ENCODE measurements around the gene SHISA9. TPM values are rescaled to one million over a fixed set of nuclear protein-coding genes. Genes with fewer than 3 reads are reported as not detected.

The SHISA9 gene
- total and polyA plus RNA-seq, 2 of the 4 experiments (the other 2 are of a cell fraction): under 0.01 TPM; not detected in 1

DNA sequence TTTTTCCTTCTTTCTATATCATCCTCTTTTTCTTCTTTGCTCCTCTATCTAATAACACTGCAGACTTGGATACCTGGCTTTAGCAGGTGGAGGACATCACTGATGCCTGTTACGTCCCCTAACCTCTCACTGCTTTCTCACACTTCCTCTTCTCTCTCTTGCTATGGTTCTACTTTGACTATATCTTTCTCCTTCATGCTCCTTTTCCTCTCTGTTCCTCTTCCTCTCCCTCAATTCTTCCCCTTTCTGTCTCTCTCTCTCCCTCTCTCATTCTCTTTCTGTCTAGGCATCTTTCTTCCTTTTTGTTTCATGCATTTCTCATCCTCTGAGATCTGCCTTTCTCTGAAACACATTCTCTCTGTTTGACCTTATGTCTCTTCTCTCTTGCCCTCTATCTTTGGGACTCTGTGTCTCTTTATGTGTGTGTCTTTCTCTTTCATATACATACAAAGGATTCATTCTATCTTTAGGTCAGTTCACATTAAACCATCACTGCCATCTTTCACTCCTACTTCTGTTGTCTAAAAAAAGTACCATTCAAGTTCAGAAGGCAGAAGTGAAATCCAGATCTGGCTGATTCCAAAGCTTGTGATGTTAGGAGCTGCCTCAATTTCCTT lies 353.7 kb downstream of the SHISA9 start:
- H2AFZ ChIP-seq (replicated peaks; ENCODE audit: low read length, poor library complexity): no peak overlapping the region
- 0% methylated on average over 1 of the region's 1 CpG; no CpG with 5 or more reads in 1 of the 2 experiments for WGBS, 2 experiments (ENCODE audit: extremely low coverage in 2 of 2, insufficient read length in 1 of 2)
- H4K20me1 ChIP-seq (ENCODE audit: insufficient read depth, low read length): no peaks in the 10 kb centered on the region
- CTCF ChIA-PET: no interaction called here
- no peak overlapping the region for H2BK20ac ChIP-seq (ENCODE audit: low read depth, low read length)
- no peak overlapping the region for H4K8ac ChIP-seq (ENCODE audit: low read depth in 2 of 2, low read length in 2 of 2)
- H3K4me3 ChIP-seq (ENCODE audit: insufficient read depth, low read depth, low read length): no peak overlapping the region
- H3K27me3 ChIP-seq (ENCODE audit: control insufficient read depth, insufficient read depth, low read length): no peaks in the 10 kb centered on the region
- TF ChIP-seq RFX5 (IDR thresholded peaks at IDR 0.05; ENCODE audit: low read depth, low read length): no peak
- TF ChIP-seq FOS (IDR thresholded peaks at IDR 0.05; ENCODE audit: low read depth, low read length): no peak
- no peak for TF ChIP-seq SMC3 (IDR thresholded peaks at IDR 0.05; ENCODE audit: low read depth, low read length)
- no peak for TF ChIP-seq MAZ (IDR thresholded peaks at IDR 0.05; ENCODE audit: borderline replicate concordance, low read depth, low read length)
- TF ChIP-seq, protein P1, sequence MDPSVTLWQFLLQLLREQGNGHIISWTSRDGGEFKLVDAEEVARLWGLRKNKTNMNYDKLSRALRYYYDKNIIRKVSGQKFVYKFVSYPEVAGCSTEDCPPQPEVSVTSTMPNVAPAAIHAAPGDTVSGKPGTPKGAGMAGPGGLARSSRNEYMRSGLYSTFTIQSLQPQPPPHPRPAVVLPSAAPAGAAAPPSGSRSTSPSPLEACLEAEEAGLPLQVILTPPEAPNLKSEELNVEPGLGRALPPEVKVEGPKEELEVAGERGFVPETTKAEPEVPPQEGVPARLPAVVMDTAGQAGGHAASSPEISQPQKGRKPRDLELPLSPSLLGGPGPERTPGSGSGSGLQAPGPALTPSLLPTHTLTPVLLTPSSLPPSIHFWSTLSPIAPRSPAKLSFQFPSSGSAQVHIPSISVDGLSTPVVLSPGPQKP (IDR thresholded peaks at IDR 0.05; ENCODE audit: borderline replicate concordance, low read depth, low read length): no peak
- no peak for TF ChIP-seq RCOR1 (IDR thresholded peaks at IDR 0.05; ENCODE audit: insufficient replicate concordance, low read length)
- TF ChIP-seq CHD1 (IDR thresholded peaks at IDR 0.05; ENCODE audit: low read depth, low read length): no peak
- TF ChIP-seq, protein P2, sequence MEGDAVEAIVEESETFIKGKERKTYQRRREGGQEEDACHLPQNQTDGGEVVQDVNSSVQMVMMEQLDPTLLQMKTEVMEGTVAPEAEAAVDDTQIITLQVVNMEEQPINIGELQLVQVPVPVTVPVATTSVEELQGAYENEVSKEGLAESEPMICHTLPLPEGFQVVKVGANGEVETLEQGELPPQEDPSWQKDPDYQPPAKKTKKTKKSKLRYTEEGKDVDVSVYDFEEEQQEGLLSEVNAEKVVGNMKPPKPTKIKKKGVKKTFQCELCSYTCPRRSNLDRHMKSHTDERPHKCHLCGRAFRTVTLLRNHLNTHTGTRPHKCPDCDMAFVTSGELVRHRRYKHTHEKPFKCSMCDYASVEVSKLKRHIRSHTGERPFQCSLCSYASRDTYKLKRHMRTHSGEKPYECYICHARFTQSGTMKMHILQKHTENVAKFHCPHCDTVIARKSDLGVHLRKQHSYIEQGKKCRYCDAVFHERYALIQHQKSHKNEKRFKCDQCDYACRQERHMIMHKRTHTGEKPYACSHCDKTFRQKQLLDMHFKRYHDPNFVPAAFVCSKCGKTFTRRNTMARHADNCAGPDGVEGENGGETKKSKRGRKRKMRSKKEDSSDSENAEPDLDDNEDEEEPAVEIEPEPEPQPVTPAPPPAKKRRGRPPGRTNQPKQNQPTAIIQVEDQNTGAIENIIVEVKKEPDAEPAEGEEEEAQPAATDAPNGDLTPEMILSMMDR (conservative IDR thresholded peaks at IDR 0.05; ENCODE audit: low read depth, low read length): no peak
- TF ChIP-seq POLR2A (IDR thresholded peaks at IDR 0.05; ENCODE audit: low read depth, low read length): no peak
- TF ChIP-seq CEBPB (IDR thresholded peaks at IDR 0.05; ENCODE audit: low read depth, low read length): no peak
- TF ChIP-seq RAD21 (IDR thresholded peaks at IDR 0.05; ENCODE audit: low read length): no peak
- no peak for TF ChIP-seq NFE2L2 (IDR thresholded peaks at IDR 0.05; ENCODE audit: low read depth, low read length)
- TF ChIP-seq BHLHE40 (IDR thresholded peaks at IDR 0.05; ENCODE audit: low read depth, low read length): no peak
- no peak for TF ChIP-seq MXI1 (IDR thresholded peaks at IDR 0.05; ENCODE audit: borderline replicate concordance, low read depth, low read length)
- TF ChIP-seq, protein P3, sequence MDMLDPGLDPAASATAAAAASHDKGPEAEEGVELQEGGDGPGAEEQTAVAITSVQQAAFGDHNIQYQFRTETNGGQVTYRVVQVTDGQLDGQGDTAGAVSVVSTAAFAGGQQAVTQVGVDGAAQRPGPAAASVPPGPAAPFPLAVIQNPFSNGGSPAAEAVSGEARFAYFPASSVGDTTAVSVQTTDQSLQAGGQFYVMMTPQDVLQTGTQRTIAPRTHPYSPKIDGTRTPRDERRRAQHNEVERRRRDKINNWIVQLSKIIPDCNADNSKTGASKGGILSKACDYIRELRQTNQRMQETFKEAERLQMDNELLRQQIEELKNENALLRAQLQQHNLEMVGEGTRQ (IDR thresholded peaks at IDR 0.05; ENCODE audit: low read depth, low read length): no peak
- TF ChIP-seq MAFK (IDR thresholded peaks at IDR 0.05; ENCODE audit: low read depth, low read length): no peak
- H3K79me1 ChIP-seq (ENCODE audit: low read depth in 1 of 2, low read length in 2 of 2): no peaks in the 10 kb centered on the region
- no peak overlapping the region for H2BK15ac ChIP-seq (ENCODE audit: low read depth, low read length)
- H4K5ac ChIP-seq (ENCODE audit: low read depth, low read length): no peak overlapping the region
- dilution Hi-C loops (cut with HindIII; ENCODE audit: low sequenced_read_pairs, unreplicated experiment) (no loop called here), intact Hi-C loops (cut with micrococcal nuclease) (no loop called here), in situ Hi-C loops (cut with MboI; ENCODE audit: low sequenced_read_pairs) (no loop called here)
- H2AK5ac ChIP-seq (ENCODE audit: low read depth, low read length): no peak overlapping the region
- H3K23ac ChIP-seq (ENCODE audit: low read depth, low read length): no peak overlapping the region
- BruUV-seq (replicated peaks): no TSS peak
- H3K9ac ChIP-seq (ENCODE audit: low read depth, low read length): no peak overlapping the region
- H3K27ac ChIP-seq (ENCODE audit: insufficient read depth, low read length): no peak overlapping the region
- no peak for ATAC-seq (ENCODE audit: low read depth)
- no peak overlapping the region for H3K4ac ChIP-seq (ENCODE audit: low read depth, low read length)
- H4K91ac ChIP-seq (ENCODE audit: insufficient read depth, low read depth, low read length): no peak overlapping the region
- DNase-seq: no peak
- H3K14ac ChIP-seq (replicated peaks; ENCODE audit: low read depth, low read length): no peak overlapping the region
- no peak overlapping the region for H2BK5ac ChIP-seq (ENCODE audit: low read depth, low read length, poor library complexity, severe bottlenecking)
- H2BK120ac ChIP-seq (ENCODE audit: low read depth, low read length): no peak overlapping the region
- H3K4me2 ChIP-seq (ENCODE audit: low read depth, low read length): no peak overlapping the region
- no peaks in the 10 kb centered on the region for H3K9me1 ChIP-seq (ENCODE audit: insufficient read depth, low read length)
- no peak overlapping the region for H3K56ac ChIP-seq (ENCODE audit: extremely low read depth, insufficient read depth, low read length)
- no peaks in the 10 kb centered on the region for H3K36me3 ChIP-seq (ENCODE audit: control insufficient read depth, insufficient read depth, low read length)
- no peak overlapping the region for H2AK9ac ChIP-seq (replicated peaks; ENCODE audit: low read depth, low read length, poor library complexity)
- no peaks in the 10 kb centered on the region for H3K4me1 ChIP-seq (ENCODE audit: control insufficient read depth, insufficient read depth, low read length)
- POLR2A ChIA-PET (ENCODE audit: unreplicated experiment): no interaction called here
- H3K9me3 ChIP-seq (ENCODE audit: control insufficient read depth, insufficient read depth, low read length): peaks cover 12% of the 10 kb centered on the region
- no peak overlapping the region for H3K18ac ChIP-seq (ENCODE audit: low read depth, low read length)
